Upper lobe of left lung (tissue), 6 donors: ENCODE data around the gene WASHC4. TPM values are rescaled to one million over a fixed set of nuclear protein-coding genes. Genes with fewer than 3 reads are reported as not detected.
"Not testable (repeated sequence)": the region's sequence is repeated elsewhere in the genome, so short reads cannot be mapped to it uniquely, and the experiment has no call there.

ENCODE experiments used
- ATAC-seq, 2 donors: fragments of 200-7000 bp; cut with Tn5 transposase; one replicate each; pipeline ENCODE4 v1.9.1; 2022; ENCODE audit warnings: mild to moderate bottlenecking in 2 of 2, moderate library complexity in 2 of 2; ENCODE audit not compliant: low FRiP score in 2 of 2
- DNase-seq, 2 donors: peaks; one replicate each; pipeline ENCODE4 v3.0.0-alpha.2; 2019 to 2020
- H3K27ac ChIP-seq, 4 donors: fragments of 200-600 bp; sonication (generic); one replicate each; pipeline ENCODE4 v1.5.1; 2016 to 2019
- H3K27me3 ChIP-seq, 4 donors: fragments of 200-600 bp; sonication (generic); one replicate each; pipeline ENCODE4 v1.5.1; 2017 to 2019
- H3K36me3 ChIP-seq, 4 donors: fragments of 200-600 bp; sonication (generic); one replicate each; pipeline ENCODE4 v1.5.1; 2016 to 2019
- H3K4me1 ChIP-seq, 4 donors: fragments of 200-600 bp; sonication (generic); one replicate each; pipeline ENCODE4 v1.5.1; 2018 to 2019
- H3K4me3 ChIP-seq, 4 donors: fragments of 200-600 bp; sonication (generic); one replicate each; pipeline ENCODE4 v1.5.1; 2017 to 2019; ENCODE audit warnings: mild to moderate bottlenecking in 2 of 4, moderate library complexity in 1 of 4
- H3K9me3 ChIP-seq, 4 donors: fragments of 200-600 bp; sonication (generic); one replicate each; pipeline ENCODE4 v1.5.1; 2018 to 2019
- CTCF ChIP-seq, 6 experiments: fragments of 450-650 bp in 4 of 6; fragments of 200-600 bp in 2 of 6; sonication (generic) in 2 of 6; IDR thresholded peaks; one replicate each; pipeline ENCODE4 v1.5.1; 2016 to 2019; ENCODE audit warnings: antibody characterized with exemption in 6 of 6
- EP300 ChIP-seq, 4 donors: sonication (generic); formaldehyde crosslinking; IDR thresholded peaks; one replicate each; pipeline ENCODE4 v1.5.1; 2017; ENCODE audit warnings: antibody characterized with exemption in 4 of 4, control low read depth in 2 of 4
- POLR2A ChIP-seq, 4 donors: fragments of 450-650 bp; IDR thresholded peaks; one replicate each; pipeline ENCODE4 v1.5.1; 2016 to 2017; ENCODE audit warnings: antibody characterized with exemption in 4 of 4, mild to moderate bottlenecking in 2 of 4
- POLR2AphosphoS5 ChIP-seq, 2 donors: sonication (generic); formaldehyde crosslinking; IDR thresholded peaks; one replicate each; pipeline ENCODE4 v1.5.1; 2017; ENCODE audit warnings: antibody characterized with exemption in 2 of 2
- WGBS, 2 donors: methylation state at CpG; one replicate each; pipeline ENCODE4 v1.1.5; 2017 to 2018; 5-methylcytosine and 5-hydroxymethylcytosine counted together
- total RNA-seq, 6 donors: library from RNA; depleted of rRNA in 4 of 6; stranded (reverse); fragments of >200 nt in 4 of 6; gene quantifications; one replicate each; pipeline versions ENCODE4 v1.1.0 to v1.2.1, GENCODE V29; 2016 to 2021
- donor health status: DM: no; HTN: no; CAD: no; lungs with moderate emphysema.
- donor health status: DM: no; HTN: yes; CAD: no; lungs with severe emphysema.

Gene WASHC4
- total RNA-seq, 6 donors from 2014 or later: 32.5 to 114 (median 69.6) TPM

GRCh38 chr12:105175397-105175990 is 68.0 kb downstream of the WASHC4 start:
- WGBS, 2 donors: 60 to 64% methylated on average over 2 of the region's 2 CpGs
- Histone ChIP-seq H3K27ac (no peak overlapping the region), H3K4me1 (no peaks in the 10 kb centered on the region), H3K27me3 (no peaks in the 10 kb centered on the region), H3K9me3 (no peaks in the 10 kb centered on the region), H3K36me3 (peaks cover 5 to 59% (median 23%) of the 10 kb centered on the region in 4 donors), H3K4me3 (no peak overlapping the region)
- no peak for TF ChIP-seq POLR2AphosphoS5 (IDR thresholded peaks at IDR 0.05)
- TF ChIP-seq EP300 (IDR thresholded peaks at IDR 0.05): no peak
- TF ChIP-seq CTCF (IDR thresholded peaks at IDR 0.05): no peak
- no peak for TF ChIP-seq POLR2A (IDR thresholded peaks at IDR 0.05)
- DNase-seq (no peak), ATAC-seq (no peak)

DNA sequence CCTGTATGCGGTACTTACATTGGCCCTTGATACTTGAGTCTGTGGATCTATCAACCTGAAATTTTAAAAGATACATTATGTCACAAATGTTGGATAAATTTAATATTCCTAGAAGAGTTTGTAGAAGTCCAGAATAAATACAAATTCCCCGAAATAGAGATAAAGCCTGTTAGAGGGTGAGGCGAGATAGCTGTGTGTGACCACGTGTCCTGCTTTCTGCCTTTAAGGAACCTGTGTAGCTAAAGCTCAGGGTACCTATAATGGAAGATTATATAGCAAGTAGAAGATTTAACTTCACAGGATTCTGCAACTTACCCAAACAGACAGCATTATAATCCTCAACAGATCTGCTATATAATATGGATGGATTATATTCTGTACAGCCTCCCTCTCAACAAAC is 69.7 kb downstream of the WASHC4 start:
- Histone ChIP-seq H3K27me3 (no peaks in the 10 kb centered on the region), H3K36me3 (peaks cover 5 to 48% (median 23%) of the 10 kb centered on the region in 4 donors), H3K27ac (no peak overlapping the region), H3K9me3 (no peaks in the 10 kb centered on the region), H3K4me3 (no peak overlapping the region), H3K4me1 (no peaks in the 10 kb centered on the region)
- ATAC-seq: no peak
- TF ChIP-seq POLR2A (IDR thresholded peaks at IDR 0.05) (no peak), POLR2AphosphoS5 (IDR thresholded peaks at IDR 0.05) (no peak), CTCF (IDR thresholded peaks at IDR 0.05) (no peak), EP300 (IDR thresholded peaks at IDR 0.05) (no peak)
- WGBS, 2 donors: 92 to 95% methylated on average over 4 of the region's 4 CpGs
- no peak for DNase-seq

DNA sequence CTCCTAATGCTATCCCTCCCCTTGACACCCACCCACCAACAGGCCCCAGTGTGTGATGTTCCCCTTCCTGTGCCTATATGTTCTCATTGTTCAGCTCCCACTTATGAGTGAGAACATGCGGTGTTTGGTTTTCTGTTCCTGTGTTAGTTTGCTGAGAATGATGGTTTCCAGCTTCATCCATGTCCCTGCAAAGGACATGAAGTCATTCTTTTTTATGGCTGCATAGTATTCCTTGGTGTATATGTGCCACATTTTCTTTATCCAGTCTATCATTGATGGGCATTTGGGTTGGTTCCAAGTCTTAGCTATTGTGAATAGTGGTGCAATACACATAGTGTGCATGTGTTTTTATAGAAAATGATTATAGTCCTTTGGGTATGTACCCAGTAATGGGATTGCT is 71.6 kb downstream of the WASHC4 start:
- not testable (repeated sequence) for H3K27ac ChIP-seq, H3K4me3 ChIP-seq, H3K27me3 ChIP-seq, DNase-seq, H3K4me1 ChIP-seq, ATAC-seq, H3K9me3 ChIP-seq
- H3K36me3 ChIP-seq: peaks cover 5 to 38% (median 23%) of the 10 kb centered on the region in 4 donors
- 100% methylated on average over 1 of the region's 1 CpG for WGBS, 2 donors

GRCh38 chr12:105183406-105183805 is 75.9 kb downstream of the WASHC4 start:
- not testable (repeated sequence) for H3K27me3 ChIP-seq, DNase-seq, ATAC-seq, H3K27ac ChIP-seq, H3K9me3 ChIP-seq, H3K4me1 ChIP-seq, H3K4me3 ChIP-seq
- H3K36me3 ChIP-seq: peaks cover 4 to 50% (median 35%) of the 10 kb centered on the region in 4 donors
- 93 to 98% methylated on average over 4 of the region's 4 CpGs for WGBS, 2 donors

DNA sequence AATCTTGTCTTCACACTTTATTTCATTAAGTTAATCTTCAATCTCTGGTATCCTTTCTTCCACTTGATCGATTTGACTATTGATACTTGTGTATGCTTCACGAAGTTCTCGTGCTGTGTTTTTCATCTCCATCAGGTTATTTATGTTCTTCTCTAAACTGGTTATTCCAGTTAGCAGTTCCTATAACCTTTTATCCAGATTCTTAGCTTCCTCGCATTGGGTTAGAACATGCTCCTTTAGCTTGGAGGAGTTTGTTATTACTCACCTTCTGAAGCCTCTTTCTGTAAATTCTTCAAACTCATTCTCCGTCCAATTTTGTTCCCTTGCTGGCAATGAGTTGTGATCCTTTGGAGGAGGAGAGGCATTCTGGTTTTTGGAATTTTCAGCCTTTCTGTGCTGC is 76.4 kb downstream of the WASHC4 start:
- ATAC-seq, H3K27me3 ChIP-seq, H3K9me3 ChIP-seq, DNase-seq, H3K4me1 ChIP-seq, H3K27ac ChIP-seq, H3K4me3 ChIP-seq: not testable (repeated sequence)
- 80 to 93% methylated on average over 5 of the region's 5 CpGs for WGBS, 2 donors
- H3K36me3 ChIP-seq: peaks cover 7 to 51% (median 40%) of the 10 kb centered on the region in 4 donors

DNA sequence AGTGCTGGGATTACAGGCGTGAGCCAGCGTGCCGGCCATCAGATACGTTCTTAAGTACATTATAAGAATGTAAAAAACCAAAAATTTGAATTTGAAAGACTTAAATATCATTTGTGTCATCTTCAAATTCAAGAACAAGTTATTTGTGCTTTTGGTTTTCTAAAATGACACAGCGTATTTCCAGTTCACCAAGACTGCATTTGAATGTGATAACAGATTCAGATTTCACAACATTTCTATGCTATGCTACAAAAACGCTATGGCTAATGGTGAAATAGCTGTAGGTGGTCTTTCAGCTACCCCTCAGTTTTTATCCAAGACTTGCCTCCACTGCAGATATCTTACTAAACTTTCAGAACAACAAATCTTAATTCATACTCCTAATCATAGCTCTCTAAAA is 81.8 kb downstream of the WASHC4 start:
- 77% methylated on average over 6 of the region's 6 CpGs for WGBS, 2 donors
- ATAC-seq (no peak), DNase-seq (no peak)
- H3K4me1 ChIP-seq: no peaks in the 10 kb centered on the region
- TF ChIP-seq EP300 (IDR thresholded peaks at IDR 0.05) (no peak), CTCF (IDR thresholded peaks at IDR 0.05) (no peak), POLR2A (IDR thresholded peaks at IDR 0.05) (no peak), POLR2AphosphoS5 (IDR thresholded peaks at IDR 0.05) (no peak)
- no peak overlapping the region for H3K4me3 ChIP-seq
- peaks cover 15 to 98% (median 78%) of the 10 kb centered on the region in 4 donors for H3K36me3 ChIP-seq
- H3K27me3 ChIP-seq: no peaks in the 10 kb centered on the region
- H3K9me3 ChIP-seq: no peaks in the 10 kb centered on the region
- H3K27ac ChIP-seq: no peak overlapping the region
